DOHH2 (cell line): ENCODE data around the gene SPATA2.
A peak's percentile ranks its signal among the peaks of the same experiment; 100 is the strongest.

Source experiments
- H3F3A ChIP-seq: fragments of 200-600 bp; sonication (generic), shearing (Covaris generic); 2 replicates; pipeline ENCODE4 v1.6.0; 2016; ENCODE audit warnings: antibody characterized with exemption, mild to moderate bottlenecking; ENCODE audit not compliant: control insufficient read depth, insufficient read depth
- H3K27ac ChIP-seq: fragments of 200-600 bp; sonication (generic); 2 replicates; pipeline ENCODE4 v1.5.1; 2014; ENCODE audit warnings: low read depth, mild to moderate bottlenecking, low read length, moderate library complexity
- H3K27me3 ChIP-seq: fragments of 200-600 bp; sonication (generic); 2 replicates; pipeline ENCODE4 v1.6.1; 2014; ENCODE audit warnings: mild to moderate bottlenecking, low read length, mixed read lengths; ENCODE audit not compliant: control insufficient read depth
- H3K36me3 ChIP-seq: fragments of 200-600 bp; sonication (generic); 2 replicates; pipeline ENCODE4 v1.6.1; 2014; ENCODE audit warnings: mild to moderate bottlenecking, low read length, moderate library complexity, mixed read lengths; ENCODE audit not compliant: control insufficient read depth
- H3K4me1 ChIP-seq: fragments of 200-600 bp; sonication (generic); 2 replicates; pipeline ENCODE4 v1.6.1; 2014; ENCODE audit warnings: mild to moderate bottlenecking, low read length, mixed read lengths; ENCODE audit not compliant: control insufficient read depth
- H3K4me2 ChIP-seq: fragments of 200-600 bp; sonication (generic); 2 replicates; pipeline ENCODE4 v1.6.0; 2014; ENCODE audit warnings: mild to moderate bottlenecking, low read length, moderate library complexity
- H3K4me3 ChIP-seq: fragments of 200-600 bp; sonication (generic); 2 replicates; pipeline ENCODE4 v1.5.1; 2014; ENCODE audit warnings: mild to moderate bottlenecking, low read length, mixed read lengths
- H3K79me2 ChIP-seq: fragments of 200-600 bp; sonication (generic); 2 replicates; pipeline ENCODE4 v1.6.1; 2014; ENCODE audit warnings: mild to moderate bottlenecking, low read length, mixed read lengths; ENCODE audit not compliant: control insufficient read depth
- H3K9me2 ChIP-seq: fragments of 200-600 bp; sonication (generic); replicated peaks from 2 replicates; pipeline ENCODE4 v1.6.1; 2014; ENCODE audit warnings: mild to moderate bottlenecking, low read length, mixed read lengths; ENCODE audit not compliant: control insufficient read depth
- H3K9me3 ChIP-seq: fragments of 200-600 bp; sonication (generic); 2 replicates; pipeline ENCODE4 v1.6.1; 2014; ENCODE audit warnings: antibody characterized with exemption, low read length, mixed read lengths; ENCODE audit not compliant: control insufficient read depth, insufficient read depth
- H4K20me1 ChIP-seq: fragments of 200-600 bp; sonication (generic); 2 replicates; pipeline ENCODE4 v1.6.0; 2014; ENCODE audit warnings: low read depth, mild to moderate bottlenecking, antibody characterized with exemption, low read length, moderate library complexity; ENCODE audit not compliant: control insufficient read depth, insufficient read depth
- CTCF ChIP-seq: fragments of 200-600 bp; sonication (generic); IDR thresholded peaks from one replicate; pipeline ENCODE4 v1.5.1; 2014; ENCODE audit warnings: antibody characterized with exemption, mild to moderate bottlenecking, low read depth, low read length; ENCODE audit not compliant: poor library complexity, severe bottlenecking
- EZH2phosphoT487 ChIP-seq: fragments of 200-600 bp; sonication (generic); IDR thresholded peaks from 2 replicates; pipeline ENCODE4 v1.6.1; 2017; ENCODE audit warnings: borderline replicate concordance, mild to moderate bottlenecking, antibody characterized with exemption, low read length, moderate library complexity, mixed read lengths

Gene SPATA2

GRCh38 chr20:49916146-49917002 is 1.0 kb upstream of the SPATA2 start:
- TF ChIP-seq EZH2phosphoT487 = no peak
- TF ChIP-seq CTCF = no peak
- Histone ChIP-seq H3K4me2 (peak overlapping the region; percentile 92), H3K4me1 (peaks cover 23% of the 10 kb centered on the region), H3K27ac (peak overlapping the region; percentile 92), H3F3A (peaks cover 3% of the 10 kb centered on the region; the same call in 1 of the 2 replicates), H3K9me2 (no peaks in the 10 kb centered on the region), H3K9me3 (no peaks in the 10 kb centered on the region), H3K27me3 (no peaks in the 10 kb centered on the region), H3K36me3 (peaks cover 4% of the 10 kb centered on the region; the same call in 1 of the 2 replicates), H4K20me1 (peaks cover 17% of the 10 kb centered on the region), H3K79me2 (peaks cover 49% of the 10 kb centered on the region), H3K4me3 (peak overlapping the region; percentile 87)

GRCh38 chr20:49915118-49915379 is 280 bp downstream of the SPATA2 start:
- Histone ChIP-seq H3K36me3 (peaks cover 10% of the 10 kb centered on the region), H3K4me3 (peak overlapping the region; percentile 87), H3K27me3 (no peaks in the 10 kb centered on the region), H3K4me1 (peaks cover 23% of the 10 kb centered on the region), H4K20me1 (peaks cover 17% of the 10 kb centered on the region), H3F3A (peaks cover 3% of the 10 kb centered on the region; the same call in 1 of the 2 replicates), H3K9me2 (no peaks in the 10 kb centered on the region), H3K9me3 (no peaks in the 10 kb centered on the region), H3K79me2 (peaks cover 62% of the 10 kb centered on the region), H3K4me2 (peak overlapping the region; percentile 92), H3K27ac (peak overlapping the region; percentile 92)
- TF ChIP-seq EZH2phosphoT487 (no peak), CTCF (peak; percentile 40)

- TF ChIP-seq EZH2phosphoT487 (no peak), CTCF (peak; percentile 19)
- peak overlapping the region; percentile 92 for H3K27ac ChIP-seq
Measured at GRCh38 chr20:49914310-49915117, 815 bp downstream of the SPATA2 start.

More at GRCh38 chr20:49914310-49915117, 815 bp downstream of the SPATA2 start:
- H3K27me3 ChIP-seq = no peaks in the 10 kb centered on the region
- no peaks in the 10 kb centered on the region for H3K9me3 ChIP-seq
- peak overlapping the region; percentile 92 for H3K4me2 ChIP-seq
- no peaks in the 10 kb centered on the region for H3K9me2 ChIP-seq
- H3F3A ChIP-seq = peaks cover 3% of the 10 kb centered on the region; the same call in 1 of the 2 replicates
- H3K79me2 ChIP-seq = peaks cover 67% of the 10 kb centered on the region
- H4K20me1 ChIP-seq = peaks cover 17% of the 10 kb centered on the region
- peak overlapping the region; percentile 87 for H3K4me3 ChIP-seq
- peaks cover 23% of the 10 kb centered on the region for H3K4me1 ChIP-seq
- H3K36me3 ChIP-seq = peaks cover 10% of the 10 kb centered on the region
